GM10266 (cell line): ENCODE measurements around the gene IKBKE.

ENCODE experiments used
- DNase-seq: peaks from one replicate; pipeline ENCODE4 v3.0.0; 2012; ENCODE audit errors: extremely low spot score
- TF ChIP-seq, protein P1 (sequence below): IDR thresholded peaks from 2 replicates; pipeline ENCODE4 v1.5.1; 2012; ENCODE audit warnings: mild to moderate bottlenecking, low read depth; ENCODE audit not compliant: control insufficient read depth, insufficient read depth; ENCODE audit errors: missing control alignments

The IKBKE gene

DNA sequence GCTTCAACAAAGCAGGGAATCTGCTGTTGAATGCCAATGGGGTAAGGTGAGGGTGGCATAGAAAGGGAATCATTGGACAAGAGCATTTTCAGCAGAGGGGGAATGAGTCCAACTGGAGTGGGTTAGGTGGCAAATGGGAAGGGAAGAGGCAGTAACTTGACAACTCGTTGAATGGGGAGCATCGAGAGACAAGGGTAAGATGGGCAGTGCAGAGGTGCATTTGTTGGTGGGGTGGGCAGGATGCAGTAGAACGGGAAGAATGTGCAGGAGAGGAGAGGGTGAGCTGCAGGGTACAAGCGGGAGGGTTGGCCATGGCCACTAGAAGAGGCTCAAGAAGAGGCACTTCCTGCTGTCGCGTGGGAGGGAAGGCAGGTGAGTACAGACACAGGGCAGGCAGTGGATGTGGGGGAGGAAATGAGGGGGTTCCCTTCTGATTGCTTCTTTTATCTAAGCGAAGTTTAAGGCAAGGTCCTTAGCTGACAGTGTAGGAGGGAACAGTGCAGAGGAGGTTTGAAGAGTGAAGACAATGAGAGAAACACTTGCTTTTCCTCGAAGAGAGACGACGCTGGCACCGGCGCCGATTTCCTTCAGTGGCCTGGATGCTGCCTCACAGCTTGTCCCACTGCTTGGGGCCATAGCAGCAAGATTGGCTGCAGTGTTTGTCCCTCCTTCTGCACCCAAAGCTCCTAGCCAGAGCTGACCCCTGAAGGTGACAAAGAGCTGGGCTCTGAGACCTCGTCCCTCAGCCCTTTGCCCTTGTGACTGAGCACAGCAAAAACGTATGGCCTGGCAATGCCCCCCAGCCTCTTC, 3.2 kb upstream of the IKBKE start:
- DNase-seq: no peak
- TF ChIP-seq, protein P1, sequence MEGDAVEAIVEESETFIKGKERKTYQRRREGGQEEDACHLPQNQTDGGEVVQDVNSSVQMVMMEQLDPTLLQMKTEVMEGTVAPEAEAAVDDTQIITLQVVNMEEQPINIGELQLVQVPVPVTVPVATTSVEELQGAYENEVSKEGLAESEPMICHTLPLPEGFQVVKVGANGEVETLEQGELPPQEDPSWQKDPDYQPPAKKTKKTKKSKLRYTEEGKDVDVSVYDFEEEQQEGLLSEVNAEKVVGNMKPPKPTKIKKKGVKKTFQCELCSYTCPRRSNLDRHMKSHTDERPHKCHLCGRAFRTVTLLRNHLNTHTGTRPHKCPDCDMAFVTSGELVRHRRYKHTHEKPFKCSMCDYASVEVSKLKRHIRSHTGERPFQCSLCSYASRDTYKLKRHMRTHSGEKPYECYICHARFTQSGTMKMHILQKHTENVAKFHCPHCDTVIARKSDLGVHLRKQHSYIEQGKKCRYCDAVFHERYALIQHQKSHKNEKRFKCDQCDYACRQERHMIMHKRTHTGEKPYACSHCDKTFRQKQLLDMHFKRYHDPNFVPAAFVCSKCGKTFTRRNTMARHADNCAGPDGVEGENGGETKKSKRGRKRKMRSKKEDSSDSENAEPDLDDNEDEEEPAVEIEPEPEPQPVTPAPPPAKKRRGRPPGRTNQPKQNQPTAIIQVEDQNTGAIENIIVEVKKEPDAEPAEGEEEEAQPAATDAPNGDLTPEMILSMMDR: no peak

DNA sequence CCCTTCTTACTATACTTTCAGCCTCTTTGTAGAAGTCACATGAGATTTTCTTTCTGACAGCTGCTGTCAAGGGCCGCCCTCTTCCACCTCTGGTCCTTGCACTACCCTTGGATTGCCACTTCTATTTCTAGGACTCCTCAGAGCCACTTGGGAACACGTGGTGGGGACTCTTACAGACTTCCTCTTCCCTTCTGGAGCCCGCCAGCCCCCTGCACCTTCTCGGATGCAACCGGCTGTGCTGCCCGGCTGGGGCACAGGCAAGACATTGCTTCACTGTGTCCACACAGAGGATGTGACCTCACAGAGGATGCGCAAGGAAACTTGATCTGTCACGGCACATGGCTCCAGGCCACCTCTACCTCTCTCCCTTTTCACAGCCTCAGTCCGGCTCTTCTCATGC, 2.4 kb upstream of the IKBKE start:
- TF ChIP-seq, protein P1: no peak
- DNase-seq: no peak

DNA sequence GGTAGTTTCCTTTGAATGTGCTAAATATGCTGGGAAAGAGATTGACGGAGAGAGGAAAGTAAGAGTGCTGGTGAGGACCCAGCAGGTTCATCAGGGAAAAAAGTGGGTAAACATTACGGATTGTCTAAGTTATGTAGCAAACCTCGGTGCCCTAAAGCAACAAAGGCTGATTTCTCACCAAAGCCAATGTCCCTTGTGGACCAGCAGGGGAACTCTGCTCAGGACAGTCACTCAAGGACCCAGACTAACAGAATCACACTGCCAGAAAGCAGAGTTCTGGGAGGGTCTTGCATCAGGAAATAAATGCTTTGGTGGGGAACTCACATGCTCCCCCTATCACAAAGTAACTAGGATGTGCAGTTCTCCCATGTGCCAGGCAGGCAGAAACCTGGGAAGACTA, 1.7 kb upstream of the IKBKE start:
- no peak for DNase-seq
- TF ChIP-seq, protein P1: no peak

DNA sequence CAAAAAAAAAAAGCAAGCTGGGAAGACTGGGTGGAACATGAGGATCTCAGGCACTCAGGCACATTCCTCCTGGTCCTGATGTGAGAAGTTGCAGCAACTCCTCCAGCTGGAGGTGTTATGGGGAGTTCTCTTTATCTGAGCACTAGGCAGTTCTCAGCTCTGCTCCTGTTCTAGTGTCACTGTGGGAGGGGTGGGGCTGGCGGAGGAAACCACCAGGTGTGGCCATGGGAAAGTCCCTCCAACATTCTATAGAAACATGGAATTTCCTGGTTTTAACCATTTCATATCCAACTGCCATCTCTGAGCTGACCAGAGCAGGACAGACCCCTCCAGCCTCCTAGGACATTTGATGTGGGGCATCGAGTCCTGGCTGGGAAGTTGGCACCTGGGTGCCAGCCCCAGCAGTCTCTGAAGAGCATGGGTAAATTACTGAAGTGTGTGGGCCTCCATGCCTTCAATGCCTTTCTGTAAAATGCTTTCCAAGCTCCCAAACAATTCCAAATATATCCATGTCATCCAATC, 804 bp upstream of the IKBKE start:
- DNase-seq: no peak
- TF ChIP-seq, protein P1: no peak

DNA sequence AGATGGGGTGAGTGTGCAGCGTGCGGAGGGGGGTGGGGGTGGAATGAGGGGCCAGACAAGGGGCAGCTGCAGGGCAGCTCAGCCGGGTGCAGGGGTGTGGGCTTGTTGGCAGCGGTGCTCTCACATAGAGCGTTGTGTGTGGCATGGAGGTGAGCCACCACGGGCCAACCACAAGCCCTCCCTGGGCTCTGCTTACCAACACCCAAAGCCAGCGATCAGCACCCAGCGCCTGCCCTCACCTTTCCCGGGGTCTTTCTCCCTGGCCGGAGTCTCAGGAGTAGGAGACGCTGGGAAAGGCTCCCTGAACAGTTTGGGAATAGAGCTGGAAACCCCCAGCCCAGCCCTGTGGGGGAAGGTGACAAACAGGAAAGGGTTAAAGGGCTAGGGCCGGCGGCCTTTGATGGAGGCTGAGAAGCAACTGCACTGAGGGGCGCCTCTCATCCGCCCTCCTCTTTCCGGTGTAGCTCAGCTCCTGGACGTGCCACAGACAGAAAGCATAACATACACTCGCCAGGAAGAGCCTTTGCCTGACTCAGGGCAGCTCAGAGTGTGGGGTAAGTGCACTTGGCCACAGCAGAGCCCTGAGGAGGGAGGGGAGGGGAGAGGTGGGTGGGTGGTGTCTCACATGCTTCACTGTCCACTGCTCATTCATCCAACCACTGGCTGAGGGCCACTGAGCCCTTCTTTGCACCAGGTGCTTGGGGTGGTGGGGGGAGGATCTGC, 577 bp downstream of the IKBKE start:
- TF ChIP-seq, protein P1: no peak
- peak; percentile 59 for DNase-seq

DNA sequence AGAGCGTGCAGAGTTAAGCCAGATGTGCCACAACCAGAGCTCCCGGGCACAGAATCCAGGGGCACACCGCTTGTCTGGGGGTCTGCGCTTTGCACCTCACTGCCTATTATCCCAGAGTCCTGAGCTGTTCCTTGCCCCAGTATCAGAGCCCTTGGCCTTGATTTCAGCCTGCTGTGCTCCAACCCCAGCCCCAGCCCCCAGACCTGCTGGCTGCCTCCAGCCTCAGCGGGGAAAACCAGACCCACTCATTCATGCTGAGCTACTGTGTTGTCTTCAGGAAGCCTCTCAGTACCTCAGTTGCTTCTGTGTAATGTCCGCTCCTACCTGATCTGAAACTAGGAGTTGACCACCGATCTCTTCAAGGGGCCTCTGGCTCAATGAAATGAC, 1.1 kb downstream of the IKBKE start:
- peak; percentile 34 for DNase-seq
- TF ChIP-seq, protein P1: no peak

DNA sequence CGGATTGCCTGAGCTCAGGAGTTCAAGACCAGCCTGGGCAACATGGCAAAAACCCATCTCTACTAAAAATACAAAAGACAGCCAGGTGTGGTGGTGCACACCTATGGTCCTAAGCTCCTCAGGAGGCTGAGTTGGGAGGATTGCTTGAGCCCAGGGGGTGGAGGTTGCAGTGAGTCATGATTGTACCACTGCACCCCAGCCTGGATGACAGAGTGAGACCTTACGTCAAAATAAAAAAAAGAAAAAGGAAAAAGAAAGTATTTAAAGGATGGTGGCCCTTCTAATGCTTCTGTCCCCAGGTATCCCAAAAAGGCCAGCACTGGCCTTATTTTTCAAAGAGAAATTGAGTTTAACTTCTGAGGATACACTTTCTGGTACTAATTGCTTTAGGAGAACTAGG, 1.7 kb downstream of the IKBKE start:
- DNase-seq: no peak
- TF ChIP-seq, protein P1: no peak
